ENCODE results near the gene JAKMIP1.

The JAKMIP1 gene

DNA sequence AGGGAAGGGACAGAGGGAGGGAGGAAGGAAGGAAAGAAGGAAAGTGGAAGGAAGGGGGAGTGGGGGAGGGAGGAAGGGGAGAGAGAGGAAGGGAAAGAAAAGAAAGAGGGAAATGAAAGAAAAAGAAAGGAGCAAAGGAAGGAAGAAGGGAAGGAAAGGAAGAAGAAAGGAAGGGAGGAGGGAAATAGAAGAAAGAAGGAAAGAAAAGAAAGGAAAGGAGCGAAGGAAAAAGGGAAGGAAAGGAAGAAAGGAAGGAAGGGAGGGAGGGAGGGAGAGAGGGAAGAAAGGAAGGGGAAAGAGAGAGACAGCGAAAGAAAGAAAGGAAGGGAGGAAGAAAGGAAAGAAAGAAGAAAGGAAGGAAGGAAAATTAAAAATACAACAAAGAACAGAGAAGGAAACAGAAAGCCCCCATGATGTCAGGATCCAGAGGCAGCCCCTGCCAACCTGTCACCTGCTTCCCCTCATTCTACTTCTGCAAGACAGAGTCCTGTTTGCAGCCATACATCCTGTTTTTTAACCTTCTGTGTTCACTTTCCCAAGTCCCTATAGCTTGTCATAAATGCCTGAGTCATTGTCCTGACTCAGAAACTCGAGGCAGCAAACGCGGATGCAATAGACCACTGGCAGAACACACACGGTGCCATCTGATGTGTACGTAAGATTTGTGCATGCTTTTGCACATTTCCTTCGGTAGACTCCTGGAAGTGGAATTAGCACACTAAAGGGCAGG lies 105.2 kb downstream of the JAKMIP1 start:
- DNase-seq (ENCODE audit: low read depth): no peak

DNA sequence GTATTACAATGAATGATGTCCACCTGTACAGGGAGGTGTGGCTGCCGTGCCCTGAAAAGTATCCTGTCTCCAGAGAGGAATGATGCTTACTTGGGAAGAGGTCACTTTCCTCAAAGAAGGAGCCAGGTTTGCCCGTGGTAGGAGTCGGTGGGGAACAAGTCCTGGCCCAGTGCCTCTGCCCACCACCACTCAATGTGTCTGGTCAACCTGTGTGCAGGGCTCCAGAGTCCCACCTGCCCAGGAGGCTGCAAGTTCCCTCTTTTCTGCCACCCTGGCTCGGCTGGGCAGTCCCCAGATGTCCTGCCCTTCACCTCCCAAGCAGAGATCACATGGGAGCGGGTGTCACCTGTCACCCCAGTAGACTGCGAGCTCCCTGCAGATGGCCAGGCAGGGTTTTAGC lies 106.7 kb downstream of the JAKMIP1 start:
- no peak for DNase-seq (ENCODE audit: low read depth)

DNA sequence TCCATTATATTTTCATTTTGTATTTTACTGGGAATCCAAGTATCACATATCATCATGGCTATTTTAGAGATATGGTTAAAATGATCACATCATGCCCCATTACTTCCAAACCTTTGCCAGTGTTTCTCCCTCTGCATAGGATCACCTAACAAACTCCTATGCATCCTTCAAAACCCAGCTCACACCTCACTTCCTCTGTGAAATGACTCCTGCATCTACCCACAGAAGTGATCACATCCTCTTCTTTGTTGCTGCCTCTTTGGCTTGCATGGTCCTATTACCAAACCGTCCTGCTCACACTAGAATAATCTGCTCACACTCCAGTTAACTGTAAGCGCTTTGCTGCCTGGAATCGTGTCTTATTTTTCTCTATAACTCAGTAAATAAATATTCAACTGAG lies 107.4 kb downstream of the JAKMIP1 start:
- no peak for DNase-seq (ENCODE audit: low read depth)

DNA sequence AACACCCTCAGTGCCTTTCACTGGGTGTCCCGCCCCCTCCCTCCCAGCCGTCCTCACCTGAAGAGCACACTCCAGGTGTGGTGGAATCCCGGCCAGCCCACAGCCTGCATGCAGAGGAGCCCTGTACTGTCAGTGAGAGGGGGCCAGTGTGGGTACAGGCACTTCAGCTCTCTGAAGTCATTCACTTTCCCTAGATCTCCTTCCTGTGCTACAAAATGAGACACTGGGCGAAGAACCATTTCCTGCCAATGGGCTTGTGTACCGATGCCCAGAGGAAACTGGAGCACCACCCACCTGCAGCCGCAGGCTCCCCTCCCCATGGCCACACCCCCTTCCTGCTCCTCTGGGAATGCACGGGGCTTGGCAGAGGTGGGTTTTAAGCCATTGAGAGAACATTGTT lies 108.2 kb downstream of the JAKMIP1 start:
- no peak for DNase-seq (ENCODE audit: low read depth)

DNA sequence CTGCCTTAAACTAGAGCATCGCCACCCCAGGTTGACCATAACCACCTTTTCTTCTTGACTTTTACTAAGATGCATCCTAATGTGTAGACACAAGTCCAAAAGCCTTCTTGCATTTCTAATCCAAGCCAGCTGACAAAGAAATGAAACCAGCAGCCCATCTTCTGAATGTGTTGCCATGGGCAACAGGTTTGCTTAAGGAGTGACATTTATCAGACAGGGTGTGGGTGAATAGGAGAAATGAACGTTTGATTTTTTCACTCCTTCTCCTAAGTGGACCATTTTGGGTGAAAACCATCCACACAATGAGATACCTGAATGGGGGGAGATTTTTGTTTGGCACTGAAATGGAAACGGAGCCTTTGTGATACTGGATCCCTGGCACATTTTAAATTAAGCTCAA lies 109.4 kb downstream of the JAKMIP1 start:
- DNase-seq (ENCODE audit: low read depth): no peak

DNA sequence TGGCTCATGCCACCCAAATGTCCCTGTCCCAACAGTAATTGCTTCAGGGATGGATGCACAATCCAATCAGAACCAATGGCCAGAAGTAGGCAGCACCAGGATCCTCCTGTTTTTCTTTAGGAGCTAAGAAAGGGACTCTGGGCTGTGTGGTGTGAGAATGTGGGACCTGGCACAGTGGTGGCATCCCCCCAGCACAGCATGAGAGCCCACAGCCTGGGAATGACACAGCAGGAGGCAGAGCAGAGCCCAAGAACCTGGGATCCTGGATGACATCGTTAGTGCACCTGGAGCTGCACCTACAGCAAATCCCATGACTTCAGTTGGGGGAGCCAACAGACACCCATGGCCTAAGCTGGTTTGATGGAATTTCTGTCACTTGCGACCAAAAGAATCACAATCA lies 111.4 kb downstream of the JAKMIP1 start:
- no peak for DNase-seq (ENCODE audit: low read depth)

DNA sequence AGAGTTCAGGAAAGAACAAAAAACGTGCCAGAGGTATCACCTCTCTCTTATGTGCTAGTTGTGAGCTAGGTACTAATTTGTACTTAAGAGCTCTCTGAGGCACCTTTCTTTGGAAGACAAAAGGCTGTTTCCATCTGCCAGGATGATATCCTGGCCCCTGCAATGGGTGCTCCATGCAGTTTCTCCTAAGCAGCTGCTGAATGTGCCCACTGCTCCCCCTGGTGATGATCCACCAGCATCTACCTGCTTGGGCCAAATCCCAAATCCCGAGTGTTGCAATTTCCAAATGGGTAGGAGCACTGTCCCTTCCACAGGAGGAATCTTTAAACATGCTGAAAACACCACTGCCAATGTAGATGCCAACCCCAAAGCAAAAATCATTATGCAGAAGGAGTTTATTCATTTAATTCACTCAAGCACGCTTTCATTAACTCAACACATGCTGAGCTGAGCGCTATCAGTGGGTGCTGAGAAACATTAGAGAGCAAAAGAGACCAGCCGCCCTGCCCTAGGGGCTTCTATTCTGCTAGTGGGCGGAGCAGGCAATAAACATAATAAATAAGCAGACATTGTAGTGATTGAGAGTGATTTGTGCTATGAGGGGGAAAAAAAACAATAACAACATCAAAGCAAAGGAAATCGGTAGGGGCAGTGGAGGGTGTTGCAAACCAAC lies 112.5 kb downstream of the JAKMIP1 start:
- DNase-seq (ENCODE audit: low read depth): no peak

DNA sequence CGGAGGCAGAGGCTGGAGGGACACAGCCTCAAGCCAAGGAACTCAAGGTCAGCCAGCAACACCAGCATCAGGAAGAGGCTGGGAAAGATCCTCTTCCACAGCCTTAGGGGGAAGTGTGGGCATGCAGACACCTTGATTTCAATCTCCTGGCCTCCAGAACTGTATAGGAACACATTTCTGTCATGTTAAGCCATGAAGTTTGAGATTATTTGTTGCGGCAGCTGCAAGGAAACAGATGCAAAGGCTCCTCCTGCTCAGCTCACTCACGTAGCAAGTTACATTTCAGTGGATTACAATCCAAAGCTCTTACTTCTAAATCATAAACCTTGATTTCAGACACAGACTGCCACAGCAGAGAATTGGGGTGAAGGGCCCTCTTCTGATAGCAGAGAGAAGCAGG lies 113.5 kb downstream of the JAKMIP1 start:
- no peak for DNase-seq (ENCODE audit: low read depth)

DNA sequence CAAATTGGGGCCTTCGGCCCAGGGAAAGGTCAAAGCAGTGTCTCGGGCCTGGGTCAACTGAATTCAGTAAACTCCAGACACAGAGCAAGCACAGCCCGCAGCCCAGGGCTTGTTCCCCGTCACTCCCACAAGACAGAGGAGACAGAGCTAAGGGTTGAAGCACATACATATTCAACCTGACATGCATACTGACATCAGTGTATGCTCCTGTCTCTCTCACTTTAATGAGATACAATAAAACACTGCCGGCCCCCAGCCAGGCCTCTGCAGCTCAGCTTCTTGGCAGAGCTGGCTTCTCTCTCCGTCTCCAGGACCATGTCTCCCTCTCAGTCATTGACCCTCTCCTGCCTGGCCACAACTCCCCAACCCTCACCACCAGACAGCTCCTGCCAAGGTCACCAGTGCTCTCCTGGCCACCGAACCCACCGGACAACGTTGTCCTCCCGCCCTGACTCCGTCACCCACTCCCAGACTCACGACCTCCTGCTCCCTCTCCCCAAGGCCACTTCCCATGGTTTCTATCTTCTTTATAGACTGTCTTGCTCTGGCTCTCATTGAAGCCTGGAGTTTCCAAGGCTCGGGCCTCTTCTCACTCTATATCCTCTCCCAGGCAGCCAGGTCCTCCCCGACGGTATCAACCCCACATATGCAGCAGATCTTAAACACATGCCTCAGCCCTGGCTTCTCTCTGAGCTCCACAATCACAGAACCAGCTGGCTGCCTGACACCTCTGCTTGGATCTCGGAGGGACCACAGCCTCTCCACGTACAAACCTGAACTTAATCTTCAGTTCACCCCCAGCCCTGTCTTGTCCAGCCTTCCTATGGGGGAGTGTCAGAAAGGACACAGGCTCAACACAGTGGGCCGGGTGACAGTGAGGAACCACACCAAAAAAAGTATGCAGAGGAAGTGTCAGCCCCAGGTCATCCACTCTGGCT lies 114.4 kb downstream of the JAKMIP1 start:
- no peak for DNase-seq (ENCODE audit: low read depth)

DNA sequence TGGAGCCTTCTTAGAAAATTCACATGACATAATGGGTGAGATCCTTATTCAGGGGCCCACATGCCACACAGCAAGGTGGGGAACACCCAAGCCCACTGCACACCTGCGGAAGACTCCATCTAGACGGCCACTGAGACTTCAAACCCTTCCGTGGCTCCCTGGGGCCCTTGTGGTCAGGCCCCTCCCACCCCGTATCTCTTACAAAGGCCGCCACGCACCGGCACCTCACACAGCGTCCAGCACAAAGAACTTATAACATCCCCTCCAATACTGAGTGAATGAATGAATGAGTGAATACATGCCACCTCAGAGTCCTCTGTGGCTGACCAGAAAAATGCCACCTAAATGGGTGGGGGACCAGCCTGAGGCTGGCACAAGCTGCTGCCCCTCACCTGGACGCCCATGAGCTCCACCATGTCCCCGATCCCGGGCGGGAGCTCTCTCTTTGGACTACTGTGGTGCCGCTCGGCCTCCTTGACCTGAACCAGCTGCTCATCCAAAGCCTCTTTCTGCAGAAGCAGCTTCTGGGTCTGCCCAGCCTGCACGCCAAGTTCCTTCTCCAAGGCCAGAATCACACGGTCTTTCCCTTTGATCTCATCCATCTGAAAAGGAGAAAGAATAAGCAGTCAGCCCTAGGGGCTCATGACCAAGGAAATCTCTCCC lies 115.2 kb downstream of the JAKMIP1 start:
- DNase-seq (ENCODE audit: low read depth): no peak

DNA sequence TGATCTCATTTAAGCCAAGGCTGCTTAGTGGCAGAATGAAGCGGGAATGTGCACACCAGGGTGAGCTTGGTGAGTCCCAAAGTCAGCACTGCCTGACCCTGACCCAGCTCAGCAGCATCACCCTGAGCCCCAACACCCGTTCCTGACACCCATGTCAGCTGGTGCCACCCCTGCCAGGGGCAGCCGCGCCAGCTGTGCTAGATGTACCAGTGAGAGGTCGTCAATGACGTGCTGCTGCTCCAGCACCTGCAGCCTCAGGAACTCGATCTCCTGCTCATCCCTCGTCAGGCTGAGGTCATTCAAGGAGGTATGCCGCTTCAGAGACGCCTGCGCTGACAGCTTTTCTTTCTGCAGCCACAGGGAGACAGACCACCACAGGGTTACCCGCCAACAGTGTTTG lies 120.4 kb downstream of the JAKMIP1 start:
- no peak for DNase-seq (ENCODE audit: low read depth)

DNA sequence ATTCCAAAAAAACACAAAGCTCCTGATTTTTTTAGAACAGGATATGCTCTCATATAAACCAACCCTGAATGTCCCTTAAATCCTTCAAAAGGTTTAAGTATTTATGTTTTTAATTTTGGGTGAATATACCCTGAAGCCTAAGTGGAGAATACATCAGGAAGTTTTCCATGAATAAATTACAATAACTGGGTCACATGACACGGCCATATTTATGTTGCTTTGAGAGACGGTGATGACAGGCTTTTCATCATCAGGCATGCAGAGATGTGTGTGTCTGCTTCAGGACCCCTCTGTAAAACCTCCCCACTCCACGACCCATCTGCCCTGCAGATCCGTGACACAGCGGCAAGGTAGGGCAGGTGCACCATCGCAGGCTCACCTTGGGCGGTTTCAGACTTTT lies 121.8 kb downstream of the JAKMIP1 start:
- DNase-seq (ENCODE audit: low read depth): no peak

DNA sequence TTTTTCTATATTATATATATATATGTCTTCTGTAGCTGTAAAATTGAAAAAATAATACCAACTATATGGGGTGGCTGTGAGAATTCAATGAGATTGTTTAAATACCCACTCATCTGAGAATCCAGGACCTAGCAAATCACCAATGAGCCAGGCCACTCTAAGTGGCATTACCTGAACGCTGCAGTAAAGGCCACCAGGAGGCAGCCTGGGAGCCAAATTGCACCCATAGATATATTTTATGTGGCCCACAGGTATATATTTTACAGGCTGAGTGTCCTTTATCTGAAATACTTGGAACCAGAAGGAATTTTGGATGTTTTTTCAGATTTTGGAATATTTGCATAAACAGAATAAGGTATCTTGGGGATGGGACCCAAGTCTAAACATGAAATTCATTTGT lies 124.0 kb downstream of the JAKMIP1 start:
- DNase-seq (ENCODE audit: low read depth): no peak

DNA sequence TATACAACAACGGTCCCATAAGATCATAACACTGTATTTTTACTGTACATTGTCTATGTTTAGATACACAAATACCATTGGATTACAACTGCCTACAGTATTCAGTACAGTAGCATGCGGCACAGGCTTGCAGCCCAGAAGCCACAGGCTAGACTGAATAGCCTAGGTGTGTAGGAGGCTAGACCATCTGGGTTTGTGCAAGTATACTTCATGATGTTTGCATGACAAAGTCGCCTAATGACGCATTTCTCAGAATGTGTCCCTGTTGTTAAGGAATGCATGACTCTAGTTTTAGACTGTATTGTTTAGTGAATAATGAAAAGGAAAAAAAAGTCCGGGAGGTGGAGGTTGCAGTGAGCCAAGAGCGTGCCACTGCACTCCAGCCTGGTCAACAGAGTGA lies 125.6 kb downstream of the JAKMIP1 start:
- DNase-seq (ENCODE audit: low read depth): no peak

DNA sequence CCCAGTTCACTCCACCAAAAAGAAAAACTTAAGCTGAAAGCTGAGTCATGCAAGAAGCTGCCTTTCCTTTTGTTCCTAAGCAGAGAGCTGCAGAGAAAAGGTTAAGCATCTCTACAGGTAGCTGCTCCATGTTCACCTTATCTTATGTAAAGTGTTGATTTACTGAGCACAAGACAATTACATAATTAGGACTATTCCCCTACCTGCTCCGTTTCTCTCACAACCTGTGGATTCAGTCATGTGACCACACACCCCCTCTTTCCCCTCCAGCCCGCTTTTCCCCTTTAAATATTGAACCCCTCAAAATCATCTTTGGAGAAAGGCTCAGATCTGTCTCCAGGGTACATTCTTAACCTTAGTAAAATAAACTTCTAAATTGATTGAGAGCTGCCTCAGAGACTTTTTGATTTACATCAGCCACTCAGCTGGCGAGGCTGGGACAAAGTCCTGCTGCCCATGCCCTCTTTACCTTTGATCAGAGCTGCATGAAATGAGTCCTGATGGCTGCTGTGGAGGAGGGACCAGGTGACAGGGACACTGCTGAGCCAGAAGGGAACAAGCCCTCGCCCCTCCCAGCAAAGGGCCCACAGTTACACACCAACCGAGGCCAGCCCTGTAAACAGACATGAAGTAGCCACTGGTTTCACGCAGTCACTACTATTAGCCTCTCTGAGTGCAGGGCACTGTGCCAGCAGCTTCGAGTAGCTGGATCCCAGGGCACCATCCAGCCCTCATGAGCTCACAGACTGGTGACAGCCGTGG lies 128.2 kb downstream of the JAKMIP1 start:
- no peak for DNase-seq (ENCODE audit: low read depth)

DNA sequence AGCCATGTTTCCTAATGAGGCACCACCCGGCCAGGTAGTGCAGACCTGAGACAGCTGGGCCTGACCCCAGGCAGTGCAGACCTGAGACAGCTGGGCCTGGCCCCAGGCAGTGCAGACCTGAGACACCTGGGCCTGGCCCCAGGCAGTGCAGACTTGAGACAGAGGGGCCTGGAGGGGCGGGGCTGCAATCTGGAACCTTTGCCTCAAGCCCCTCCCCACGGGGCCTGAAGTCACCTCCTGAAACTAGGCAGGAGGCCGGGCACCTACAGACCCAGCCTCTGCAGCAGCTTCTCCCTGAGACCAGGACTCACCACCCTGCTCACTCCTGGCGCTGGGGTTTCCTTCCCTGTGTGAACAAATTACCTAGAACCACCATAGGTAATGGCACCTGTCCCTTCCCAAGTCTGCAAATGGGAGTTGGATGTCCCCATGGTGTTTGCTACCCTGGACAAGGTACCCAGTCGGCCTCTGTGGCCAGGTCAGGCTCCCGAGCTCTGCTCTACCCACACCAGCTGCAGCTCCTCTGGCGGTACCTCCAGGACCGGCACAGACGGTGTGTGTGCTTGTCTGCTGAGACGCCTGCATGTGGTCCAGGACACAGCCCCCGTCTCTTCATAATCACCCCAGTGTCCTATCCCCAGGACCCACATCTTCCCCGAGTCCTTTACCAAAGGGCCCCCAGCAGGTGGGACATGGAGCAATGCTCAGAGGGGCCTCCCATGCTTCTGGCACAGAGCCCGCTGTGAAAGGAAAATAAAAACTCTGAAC lies 129.0 kb downstream of the JAKMIP1 start:
- no peak for DNase-seq (ENCODE audit: low read depth)

DNA sequence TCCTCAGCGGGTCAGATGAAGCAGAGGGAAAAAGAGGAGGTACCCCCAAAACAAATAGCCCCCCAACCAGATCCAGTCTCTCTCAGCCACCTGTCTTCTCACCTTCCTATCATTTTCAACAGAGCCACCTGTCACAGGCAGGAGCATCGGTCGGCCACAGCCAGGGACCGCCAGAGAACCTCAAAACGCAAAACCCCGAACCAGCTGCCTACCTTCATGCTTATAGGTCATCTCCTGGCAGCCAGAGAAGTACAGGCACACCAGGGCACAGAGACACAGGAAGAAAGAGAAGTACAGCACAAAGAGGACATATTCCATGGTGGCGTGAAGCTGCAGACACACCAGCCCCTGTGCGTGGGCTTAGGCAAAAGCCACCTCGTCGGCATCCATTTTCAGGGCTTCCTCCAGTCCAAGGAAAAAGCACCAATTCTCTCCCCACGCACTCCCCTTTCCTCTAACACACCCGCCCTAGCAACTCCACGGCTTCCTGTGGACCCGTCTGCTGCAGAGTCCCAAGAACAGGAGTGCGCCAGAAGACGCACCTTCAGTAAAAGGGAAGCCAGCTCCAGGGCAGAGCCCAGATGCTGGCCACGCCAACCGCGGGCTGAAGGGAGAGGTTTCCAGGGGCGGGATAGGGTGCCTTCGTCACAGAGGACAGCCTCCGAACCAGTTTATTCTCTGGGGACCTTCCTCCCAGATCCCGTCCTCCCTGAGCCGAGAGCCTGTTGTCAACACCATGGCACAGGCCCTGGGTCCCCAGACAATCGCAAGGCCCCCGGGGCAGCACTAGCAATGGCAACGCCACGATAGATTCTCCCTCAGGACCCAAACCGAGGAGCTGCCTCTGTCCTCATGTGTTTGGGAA lies 130.3 kb downstream of the JAKMIP1 start:
- no peak for DNase-seq (ENCODE audit: low read depth)

DNA sequence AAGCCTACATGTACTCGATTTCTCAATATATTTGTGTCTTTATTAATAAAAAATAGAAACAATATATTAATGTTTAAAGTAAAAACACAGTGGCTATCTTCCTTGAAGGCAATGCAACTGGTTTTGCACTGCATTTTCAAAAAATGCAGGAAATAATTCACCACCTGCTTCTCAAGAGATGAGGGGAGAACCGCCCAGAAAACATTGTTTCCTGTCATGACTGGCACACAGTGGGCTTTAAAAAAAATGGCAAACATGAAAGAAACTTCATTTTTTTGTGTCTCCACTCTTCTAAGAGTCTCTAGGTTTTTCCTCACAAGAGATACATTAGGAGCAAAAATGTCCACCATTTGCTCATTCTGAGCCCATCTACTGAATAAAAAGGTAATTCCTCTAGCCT lies 131.4 kb downstream of the JAKMIP1 start:
- DNase-seq (ENCODE audit: low read depth): no peak

DNA sequence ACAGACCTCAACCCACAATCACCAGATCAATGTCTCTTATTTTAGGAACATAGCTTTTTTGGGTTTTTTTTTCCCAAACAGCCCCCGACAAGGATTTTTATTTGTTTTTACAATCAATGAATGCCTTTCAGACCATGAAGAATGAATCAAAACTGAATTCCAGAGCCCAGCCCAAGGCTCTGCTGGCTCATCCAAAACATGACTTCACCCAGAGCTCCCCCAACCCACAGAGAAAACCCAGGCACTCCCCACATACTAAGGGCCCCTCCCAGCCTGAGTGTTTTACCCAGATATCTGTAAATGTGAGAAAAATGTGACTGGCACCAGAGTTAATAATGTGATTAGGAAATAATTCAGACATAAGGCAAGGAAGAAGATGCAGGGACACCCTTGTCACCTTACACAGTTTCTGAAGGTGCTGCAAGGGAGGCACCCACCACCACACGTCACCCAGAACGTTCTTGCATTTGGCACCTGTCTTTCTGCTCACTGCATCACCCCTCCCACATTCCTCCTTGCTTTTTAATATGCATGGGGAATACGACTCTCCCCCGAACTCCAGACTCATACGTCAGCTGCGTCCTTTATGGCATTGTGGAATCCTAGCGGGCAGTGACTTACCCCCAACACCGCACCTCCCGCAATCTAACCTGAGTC lies 134.3 kb downstream of the JAKMIP1 start:
- DNase-seq (ENCODE audit: low read depth): no peak

Measured in stimulated activated CD8-positive, alpha-beta memory T cell treated with anti-CD3 and anti-CD28 coated beads, Interleukin-7, amount 100 ng/mL, for 24 hours (primary cell).